Fibroblast of gingiva (primary cell): ENCODE measurements around the gene CYP19A1.
"Not testable (repeated sequence)": the region's sequence is repeated elsewhere in the genome, so short reads cannot be mapped to it uniquely, and the experiment has no call there.

Source experiments
- DNase-seq: peaks from one replicate; pipeline ENCODE4 v3.0.0-alpha.2; 2011; ENCODE audit warnings: low read depth

The CYP19A1 gene

DNA sequence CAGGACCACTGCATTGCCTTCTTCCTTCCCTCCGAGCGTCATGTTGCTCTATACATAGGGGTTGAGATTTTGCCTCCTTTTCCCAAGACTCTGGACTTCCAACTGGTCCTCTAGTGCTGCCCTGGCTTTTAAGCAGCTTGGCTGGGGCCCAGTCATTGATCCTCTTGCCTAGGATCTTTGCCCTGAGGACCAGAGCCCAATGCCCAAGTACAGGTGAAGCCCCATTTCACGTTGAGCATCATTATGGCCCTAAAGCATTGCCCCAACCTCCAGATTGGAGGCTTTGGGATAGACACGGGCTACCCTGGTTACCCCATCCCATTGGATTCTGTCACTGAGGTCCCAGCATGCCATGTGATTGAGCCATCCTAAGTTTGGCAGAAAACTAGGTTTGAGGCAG is 47.7 kb downstream of the CYP19A1 start:
- DNase-seq = no peak

DNA sequence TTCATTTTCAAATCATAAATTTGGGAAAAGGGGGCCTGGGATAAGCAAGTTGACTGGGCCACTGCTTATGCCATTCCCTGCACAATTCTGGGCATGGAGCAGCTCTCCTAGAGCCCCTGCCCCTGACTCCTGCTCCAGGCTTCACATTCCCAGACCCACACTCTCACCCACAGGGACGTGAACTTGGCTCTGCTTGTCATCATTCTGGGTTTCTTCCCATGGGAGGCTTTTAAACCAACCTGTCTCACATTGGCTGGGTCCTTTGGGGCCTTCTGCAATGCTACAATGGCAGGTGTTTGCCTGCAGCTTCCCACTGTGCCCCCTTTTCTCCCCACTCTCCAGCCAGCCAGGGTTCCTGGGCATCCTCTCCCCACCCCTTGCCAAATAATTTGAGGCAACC is 49.1 kb downstream of the CYP19A1 start:
- no peak for DNase-seq

DNA sequence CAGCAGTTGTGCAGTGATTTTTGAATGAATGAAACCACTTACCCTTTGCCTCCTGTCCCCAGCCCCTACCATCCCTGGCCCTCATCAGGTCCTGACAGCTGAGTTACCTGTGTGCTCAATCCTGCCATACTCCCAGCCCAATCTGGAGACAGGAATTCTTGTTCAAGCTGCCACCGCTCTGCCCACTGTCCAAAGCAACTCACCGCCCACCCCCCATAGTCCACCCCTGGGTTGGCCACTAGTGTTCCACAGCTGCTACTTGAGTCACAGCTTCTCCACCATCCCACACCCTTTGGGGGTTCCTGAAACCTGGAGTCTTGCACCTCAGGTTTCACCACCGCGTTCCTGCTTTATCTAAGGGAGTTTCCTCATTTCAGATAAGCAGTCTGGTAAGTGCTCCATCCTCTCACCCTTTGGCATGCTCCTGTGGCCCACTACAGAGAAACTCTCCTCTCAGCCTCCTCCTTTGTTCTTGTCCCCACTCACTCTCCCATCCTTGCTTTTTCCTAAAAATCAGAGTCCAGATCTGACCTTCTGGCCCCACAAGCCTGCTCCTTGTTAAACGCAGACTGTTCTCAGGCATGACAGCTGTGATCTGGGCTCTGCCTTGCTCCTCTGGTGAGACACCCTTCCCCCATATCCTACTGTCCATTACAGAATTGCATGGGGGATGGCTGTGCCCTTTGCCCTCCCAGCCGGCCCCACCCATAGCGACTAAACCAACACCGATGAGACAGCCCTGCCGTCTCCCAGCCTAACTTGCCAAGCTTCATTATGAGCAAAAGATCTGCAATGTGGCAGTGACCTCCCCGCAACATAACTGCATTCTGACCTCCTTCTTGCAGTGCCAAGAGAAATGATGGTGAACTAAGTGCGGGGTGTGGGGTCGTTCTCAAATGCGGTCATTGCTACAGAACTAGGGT is 50.0 kb downstream of the CYP19A1 start:
- DNase-seq = peak; percentile 17

DNA sequence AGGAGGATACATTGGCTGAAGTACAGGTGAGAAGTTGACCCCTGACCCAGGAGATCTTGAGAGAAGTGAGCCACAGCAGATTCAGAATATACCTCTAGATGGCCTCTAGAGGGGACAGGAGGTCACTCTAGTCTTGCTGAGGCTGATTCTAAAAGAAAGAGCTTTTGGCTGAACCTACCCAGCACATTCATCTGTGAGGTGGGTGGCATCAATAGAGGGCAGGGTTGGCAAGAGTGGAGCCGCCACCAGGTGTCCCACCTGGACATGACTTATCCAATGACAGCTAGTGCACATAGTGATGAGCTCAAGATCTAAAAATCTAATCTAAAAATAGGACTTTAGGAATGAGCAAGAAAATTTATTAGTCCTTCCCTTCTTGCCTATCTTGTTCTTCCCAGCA is 51.6 kb downstream of the CYP19A1 start:
- DNase-seq = no peak

DNA sequence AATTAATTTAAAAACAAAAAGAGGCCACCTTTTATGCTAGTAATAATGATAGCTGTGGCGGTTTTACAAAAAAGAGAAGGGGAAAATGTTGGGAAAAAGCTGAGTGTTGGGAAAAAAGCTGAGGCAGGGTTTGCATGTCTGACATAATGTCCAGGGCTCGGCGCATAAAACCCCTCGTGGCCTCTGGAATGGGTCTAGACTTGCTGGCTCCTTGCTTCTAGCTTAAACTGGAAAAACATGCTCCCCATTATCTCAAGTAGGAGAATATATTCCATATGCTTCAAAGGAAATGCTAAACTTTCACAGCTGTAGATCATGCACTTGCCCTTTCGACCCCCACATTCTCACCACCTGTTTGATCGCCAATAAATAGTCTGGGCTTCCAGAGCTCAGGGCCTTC is 53.0 kb downstream of the CYP19A1 start:
- no peak for DNase-seq

DNA sequence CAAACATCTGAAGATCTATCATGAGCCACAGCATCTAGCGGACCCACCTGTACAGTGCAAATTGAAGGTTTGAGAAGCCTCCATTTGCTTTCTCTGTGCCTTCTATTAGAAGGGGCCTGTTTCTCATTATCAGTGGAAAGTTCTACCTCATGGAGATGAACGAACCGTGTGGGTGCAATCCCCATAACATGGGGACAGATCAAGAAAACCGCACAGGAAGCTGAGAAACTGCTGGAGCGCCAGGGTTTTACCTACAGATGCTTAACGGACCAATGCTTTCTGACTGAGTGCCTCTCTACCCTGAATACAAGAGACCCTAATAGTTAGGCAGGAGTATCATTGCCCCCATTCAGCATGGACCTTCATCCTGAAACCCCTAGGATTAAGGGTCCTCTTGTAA is 53.5 kb downstream of the CYP19A1 start:
- no peak for DNase-seq

DNA sequence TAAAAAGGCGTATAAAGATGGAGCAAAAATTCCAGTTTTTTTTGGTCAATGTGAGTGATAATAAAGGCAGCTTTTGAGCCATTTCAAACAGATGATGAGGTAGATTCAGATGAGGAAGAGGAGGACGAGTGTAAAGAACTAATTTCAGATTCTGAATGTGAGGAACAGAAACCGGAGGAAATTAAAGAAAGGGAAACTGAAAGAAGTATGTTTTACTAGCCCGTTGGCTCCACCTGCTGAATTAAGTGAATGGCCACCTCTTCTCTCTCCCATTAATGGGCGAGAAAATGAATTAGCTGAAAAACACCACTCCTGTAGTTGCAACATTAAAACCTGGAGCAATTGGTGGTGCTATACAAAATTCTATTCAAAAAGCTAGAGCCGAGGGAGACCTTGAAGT is 55.4 kb downstream of the CYP19A1 start:
- DNase-seq = no peak

DNA sequence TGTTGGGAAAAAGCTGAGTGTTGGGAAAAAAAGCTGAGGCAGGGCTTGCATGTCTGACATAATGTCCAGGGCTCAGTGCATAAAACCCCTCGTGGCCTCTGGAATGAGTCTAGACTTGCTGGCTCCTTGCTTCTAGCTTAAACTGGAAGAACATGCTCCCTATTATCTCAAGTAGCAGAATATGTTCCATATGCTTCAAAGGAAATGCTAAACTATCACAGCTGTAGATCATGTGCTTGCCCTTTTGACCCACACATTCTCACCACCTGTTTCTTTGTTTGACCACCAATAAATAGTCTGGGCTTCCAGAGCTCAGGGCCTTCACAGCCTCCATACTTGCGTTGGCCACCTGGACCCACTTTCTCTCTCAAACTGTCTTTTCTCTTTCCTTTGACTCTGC is 56.2 kb downstream of the CYP19A1 start:
- peak; percentile 44 for DNase-seq

DNA sequence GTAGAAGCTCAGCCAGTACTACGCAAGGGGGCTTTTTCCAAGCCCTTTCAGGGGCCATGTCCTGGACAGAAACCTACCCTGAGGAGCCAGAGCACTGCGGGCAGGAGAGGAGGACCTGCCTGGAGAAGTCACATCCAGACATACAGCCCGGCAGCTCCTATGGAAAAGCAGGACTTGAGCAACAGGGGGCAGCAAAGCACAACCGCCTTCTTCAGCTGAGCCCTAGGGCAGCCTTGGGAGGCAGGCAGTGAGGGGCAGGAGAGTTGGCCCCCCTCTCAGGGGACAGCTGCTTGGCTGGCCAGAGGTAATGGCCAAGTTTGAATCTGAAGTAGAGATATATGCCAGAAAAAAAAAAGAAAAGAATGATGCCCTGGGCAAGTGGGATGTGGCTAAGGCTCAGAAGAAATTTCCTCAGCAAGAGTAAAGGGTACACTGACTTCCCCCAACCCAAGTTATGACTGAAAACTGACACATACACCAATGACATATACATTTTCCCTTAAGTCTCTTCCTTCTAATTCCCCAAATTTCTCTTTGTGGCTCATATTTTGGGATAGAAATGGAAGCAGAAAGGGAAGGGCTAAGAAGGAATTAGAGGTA is 56.9 kb downstream of the CYP19A1 start:
- DNase-seq = peak; percentile 65

DNA sequence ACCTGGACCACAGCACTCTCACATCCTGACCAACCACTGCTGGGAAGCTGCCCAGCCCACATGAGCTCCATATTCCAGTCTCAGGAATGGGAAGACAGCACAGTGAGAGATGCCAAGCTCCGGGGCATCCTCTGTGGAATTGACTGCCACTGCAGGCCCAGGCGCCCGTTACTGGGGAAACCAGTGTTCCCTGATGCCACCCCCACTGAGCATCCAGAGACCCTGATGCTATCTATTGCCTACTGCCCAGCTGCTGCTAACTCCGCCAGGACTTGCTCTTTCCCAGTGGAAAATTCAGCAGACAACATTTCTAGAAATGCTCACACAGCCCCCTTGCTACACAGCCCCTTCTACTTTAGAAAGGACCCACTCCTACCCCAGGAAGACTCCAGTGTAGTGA is 57.6 kb downstream of the CYP19A1 start:
- no peak for DNase-seq

DNA sequence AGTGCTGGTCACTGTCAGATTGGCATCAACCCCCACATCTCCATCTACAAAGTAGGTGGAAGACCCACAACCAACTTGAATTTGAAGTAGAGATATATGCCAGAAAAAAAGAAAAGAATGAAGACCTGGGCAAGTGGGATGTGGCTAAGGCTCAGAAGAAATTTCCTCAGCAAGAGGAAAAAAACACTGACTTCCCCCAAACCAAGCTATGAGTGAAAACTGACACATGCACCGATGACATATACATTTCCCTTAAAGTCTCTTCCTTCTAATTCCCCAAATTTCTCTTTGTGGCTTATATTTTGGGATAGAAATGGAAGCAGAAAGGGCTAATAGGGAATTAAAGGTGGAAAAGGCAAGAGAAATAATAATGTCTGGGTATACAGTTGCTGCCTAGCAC is 59.0 kb downstream of the CYP19A1 start:
- DNase-seq = no peak

DNA sequence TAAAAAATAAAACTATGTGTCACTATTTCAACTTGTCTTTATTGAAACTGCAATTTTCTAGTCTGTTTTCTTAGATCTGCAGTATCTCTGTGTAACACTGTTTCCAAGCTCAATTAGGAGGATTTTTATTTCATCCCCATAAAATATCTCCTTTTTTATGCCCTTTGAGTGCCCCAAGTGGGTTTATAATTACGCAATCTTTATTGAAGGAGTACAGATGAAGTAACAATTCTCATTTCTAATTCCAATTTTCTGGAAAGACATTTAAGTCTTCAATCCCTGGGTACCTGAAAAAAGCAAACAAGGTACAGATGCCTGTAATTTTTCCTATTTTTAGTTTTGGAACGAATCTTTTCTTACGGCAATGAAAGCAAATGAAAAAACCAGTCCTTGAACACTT is 61.3 kb downstream of the CYP19A1 start:
- DNase-seq = no peak

DNA sequence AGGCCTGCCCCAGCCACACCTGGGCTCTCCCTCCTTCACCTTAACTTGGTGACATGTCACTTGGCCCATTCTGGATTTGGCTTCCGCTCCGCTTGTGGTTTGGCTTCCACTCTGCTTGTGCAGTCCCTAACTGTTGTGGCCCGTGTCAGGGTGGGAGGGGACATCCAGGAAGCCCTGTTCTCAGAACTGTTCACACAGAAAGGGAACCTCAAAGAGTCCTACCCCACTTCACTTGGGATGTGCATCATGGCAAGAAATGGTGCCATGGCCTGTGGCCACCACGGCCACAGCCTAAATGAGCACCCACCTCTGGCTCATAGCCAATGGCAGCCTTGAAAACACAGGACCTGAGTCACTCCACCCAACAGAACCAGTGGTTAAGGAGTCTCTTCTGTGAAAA is 63.4 kb downstream of the CYP19A1 start:
- DNase-seq = no peak

DNA sequence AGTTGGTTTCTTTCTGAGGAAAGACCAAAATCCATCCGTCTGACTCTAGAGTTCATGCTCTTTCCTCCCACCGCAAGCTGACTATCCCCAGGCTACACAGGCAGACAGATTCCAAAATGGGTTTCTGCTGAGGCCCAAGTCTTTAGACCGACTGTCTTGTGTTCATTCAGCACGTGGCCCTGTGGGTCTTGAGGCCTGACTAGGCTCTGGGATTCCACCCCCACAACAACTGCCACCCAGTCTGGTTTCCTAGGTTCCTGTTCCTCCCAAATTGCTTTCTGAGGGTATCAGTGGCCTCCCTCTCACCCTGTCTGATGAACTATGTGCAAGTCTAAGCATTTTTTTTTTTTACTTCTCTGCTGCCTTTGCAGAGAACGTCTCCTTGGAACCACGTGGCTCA is 67.7 kb downstream of the CYP19A1 start:
- DNase-seq = no peak

DNA sequence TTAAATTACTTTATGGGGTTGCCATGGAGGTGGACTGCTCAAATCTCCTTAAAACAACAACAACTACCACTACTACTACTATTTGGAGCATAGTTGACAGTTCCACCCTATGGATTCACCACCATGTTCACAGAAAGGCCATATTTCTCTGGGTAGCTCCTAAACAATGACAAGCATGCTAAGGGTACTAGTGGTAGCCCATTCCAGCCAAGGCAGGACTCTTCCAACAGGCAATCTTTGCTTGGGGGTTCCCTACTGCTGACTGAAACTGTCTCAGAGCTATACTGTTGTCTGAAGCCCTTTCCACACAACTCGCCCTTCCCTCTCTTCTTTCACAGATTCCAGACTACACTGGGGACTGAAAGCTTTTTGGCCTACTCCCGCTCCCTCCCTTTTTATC is 68.9 kb downstream of the CYP19A1 start:
- DNase-seq = no peak

DNA sequence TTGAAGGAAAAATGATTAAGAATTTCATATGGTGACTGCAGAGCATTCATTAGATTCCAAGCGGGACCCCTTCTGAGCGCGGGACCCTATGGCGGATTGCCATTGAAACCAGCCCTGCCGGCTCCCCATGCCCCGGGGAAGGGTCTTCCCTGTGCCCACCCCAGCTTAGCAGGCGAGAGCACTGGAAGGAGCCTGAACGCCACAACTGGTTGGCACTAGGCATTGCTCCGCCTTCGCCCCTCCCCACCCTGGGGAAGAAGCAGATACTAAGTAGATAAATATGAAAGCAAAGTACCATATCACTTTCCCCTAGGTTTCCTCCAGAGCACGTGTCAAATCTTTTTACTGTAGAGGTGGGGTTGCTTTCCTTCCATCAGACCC is 70.7 kb downstream of the CYP19A1 start:
- DNase-seq = peak; percentile 16

DNA sequence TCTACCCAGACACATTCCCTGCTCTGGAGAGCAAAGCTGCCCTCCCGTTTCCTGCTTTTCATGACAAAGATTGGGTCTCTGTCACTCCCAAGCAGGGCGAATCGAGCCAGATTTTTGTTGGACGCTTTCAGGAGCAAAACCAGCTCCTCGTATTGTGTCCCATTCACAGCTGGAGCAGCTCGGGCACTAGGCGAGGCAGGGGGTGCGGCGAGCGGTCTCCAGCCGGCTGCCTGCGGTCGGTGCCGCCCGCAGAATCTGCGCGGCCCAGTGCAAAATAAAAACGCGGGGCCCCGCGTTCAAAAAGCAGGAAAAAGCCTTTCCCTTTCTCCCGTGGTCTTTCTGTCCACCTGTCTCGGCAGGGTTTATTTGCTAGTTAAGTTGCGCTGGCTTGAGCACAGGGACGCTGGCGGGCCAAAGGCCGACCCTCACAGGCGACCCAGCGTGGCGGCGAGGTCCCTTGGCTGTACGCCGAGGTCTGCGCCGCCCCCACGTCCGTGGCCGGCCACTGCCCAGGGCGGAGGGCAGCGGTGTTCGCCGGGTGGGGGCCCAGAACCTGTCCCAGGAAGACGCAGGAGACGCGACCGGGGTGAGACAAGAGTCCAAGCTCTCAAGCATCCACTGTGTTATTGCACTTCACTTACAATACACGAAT is 71.2 kb downstream of the CYP19A1 start:
- DNase-seq = peak; percentile 8

DNA sequence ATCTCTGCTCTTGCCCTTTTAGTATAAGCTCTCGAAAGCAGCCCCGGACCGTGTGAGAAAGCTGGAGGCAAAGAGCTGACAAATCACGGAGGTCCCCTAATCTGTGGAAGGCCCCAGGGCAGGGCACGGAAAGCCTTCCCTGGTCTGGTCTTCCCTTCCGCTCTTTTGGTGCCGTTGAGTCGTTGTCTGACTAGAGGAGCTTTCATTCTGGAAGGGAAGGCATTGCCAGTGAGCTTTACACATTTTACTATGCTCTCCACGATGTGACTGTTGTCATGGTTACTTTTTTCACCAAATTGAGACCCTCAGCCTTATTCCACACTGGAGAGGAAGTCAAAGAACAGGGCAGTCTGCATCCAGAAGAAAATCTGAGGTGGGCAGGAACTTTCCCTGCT is 71.7 kb downstream of the CYP19A1 start:
- no peak for DNase-seq

DNA sequence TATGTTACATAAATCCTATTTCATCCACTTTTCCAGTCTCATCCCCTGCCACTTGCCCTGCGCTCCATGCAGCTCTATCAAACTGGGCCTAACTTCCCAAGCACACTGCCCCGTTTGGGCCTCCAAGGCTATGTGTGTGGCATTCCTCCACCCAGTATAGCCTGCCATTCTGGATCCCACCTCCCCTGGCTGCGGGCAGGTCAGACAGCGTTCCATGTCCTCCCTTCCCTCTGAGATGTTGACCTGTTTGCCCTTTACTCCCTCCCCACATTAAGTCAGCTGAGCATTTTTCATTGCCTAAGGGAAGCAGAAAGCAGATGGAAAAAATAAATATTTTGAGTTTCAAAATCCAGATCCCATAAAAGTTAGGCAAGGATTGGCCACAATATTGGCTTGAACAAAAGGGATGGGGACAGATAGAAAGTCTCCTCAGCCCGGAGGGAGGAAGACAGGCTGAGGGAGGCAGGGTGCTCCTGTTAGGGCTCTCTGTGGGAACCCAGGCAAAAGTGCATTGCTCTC is 73.3 kb downstream of the CYP19A1 start:
- peak; percentile 51 for DNase-seq

DNA sequence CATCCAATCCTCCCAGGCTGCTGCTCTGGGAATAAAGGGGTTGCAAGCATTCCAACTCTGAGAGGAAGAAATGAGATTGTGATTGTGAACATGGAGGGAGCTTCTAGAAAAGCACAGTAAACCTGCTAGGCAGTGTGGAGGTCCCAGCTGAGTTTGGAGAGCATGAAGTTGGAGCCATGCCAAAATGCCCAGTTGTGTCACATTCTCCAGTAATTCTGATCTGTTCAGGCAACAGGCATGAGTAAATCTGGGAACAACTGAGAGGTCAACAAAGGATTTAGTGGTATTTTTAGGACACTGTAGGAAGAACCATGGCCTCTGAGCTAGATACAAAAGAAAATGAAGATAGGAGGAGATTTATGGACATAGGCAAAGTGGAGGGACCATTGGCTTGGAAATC is 74.7 kb downstream of the CYP19A1 start:
- DNase-seq = no peak

DNA sequence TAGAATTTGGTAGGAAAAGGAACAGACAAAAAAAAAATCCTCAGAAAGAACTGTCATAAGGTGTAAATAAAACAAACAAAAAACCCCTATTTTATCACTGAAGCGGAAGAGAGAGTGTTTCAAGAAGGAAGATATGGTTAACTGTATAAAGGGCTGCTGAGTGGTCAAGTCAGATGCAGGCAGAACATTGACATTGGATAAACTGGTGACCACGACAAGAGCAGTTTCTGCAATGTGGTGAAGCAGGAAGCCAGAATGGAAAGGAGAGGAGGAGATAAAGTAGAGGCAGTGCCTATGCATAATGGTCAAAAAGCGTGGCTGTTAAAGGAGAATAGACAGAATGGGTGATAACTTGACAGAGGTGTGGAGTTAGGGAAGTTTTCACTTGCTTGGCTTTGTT is 75.3 kb downstream of the CYP19A1 start:
- no peak for DNase-seq

DNA sequence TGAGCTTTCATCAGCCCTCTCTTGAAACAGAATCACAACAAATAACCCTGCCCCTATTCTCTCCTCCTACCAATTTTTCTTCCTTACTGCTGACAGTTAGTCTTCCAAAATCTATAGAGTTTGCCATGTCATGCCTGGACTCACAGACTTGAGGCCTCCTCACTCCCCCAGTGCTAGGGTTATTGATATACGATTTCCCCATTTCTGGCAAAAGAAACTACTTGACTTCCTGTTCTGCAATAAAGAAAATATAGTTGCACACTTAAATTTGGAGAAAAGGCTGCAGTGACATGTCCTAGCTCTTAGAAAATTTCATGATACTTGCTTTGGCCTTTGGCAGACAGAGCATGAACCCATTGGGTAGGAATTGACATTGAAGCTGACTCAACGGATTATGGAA is 75.9 kb downstream of the CYP19A1 start:
- DNase-seq = no peak

DNA sequence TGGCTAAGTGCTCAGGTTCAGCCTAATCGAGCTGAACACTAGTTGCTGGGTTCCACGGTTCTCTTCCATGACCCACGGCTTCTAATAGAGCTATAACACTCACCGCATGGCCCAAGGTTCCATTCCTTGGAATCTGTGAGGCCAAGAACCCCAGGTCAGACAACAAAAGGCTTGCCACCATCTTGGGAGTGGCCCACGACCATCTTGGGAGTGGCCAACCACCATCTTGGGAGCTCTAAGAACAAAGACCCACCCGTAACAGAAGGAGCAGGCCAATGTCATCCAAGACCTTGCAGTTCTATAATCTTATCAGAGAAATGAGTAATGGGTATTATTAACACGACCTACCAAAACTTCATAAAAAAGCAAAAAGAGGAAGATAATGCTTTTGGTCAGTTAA is 77.3 kb downstream of the CYP19A1 start:
- DNase-seq = not testable (repeated sequence)
